ENCODE measurements around the gene SLC7A9. TPM values are rescaled to one million over a fixed set of nuclear protein-coding genes. Genes with fewer than 3 reads are reported as not detected.

The SLC7A9 gene
- polyA plus RNA-seq, 1 donor (not counting 4 experiments of a cell fraction or from before 2014, with no cell fraction given) = 0.20 TPM

DNA sequence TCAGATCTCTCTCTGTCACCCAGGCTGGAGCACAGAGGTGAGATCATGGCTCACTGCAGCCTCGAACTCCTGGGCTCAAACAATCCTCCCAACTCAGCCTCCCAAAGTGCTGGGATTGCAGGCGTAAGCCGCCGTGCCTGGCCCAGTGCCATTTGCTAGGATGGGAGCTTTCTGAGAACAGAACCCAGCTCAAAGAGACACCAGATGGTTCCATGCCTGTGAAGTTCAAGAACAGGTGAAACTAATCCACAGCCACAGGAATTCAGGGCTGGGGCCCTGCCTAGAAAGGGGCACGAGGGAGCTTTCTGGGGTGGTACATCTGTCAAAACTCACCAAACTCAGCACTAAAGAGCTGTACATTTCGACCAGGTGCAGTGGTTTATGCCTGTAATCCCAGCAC lies 4.2 kb downstream of the SLC7A9 start:
- Histone ChIP-seq H3K9ac (ENCODE audit: control insufficient read depth, extremely low read depth, insufficient read depth, low read length) (no peak overlapping the region), H4K20me1 (ENCODE audit: control insufficient read depth, extremely low read depth, insufficient read depth, low read length) (no peaks in the 10 kb centered on the region), H3K4me3 (ENCODE audit: control insufficient read depth in 2 of 3, extremely low read depth in 1 of 3, insufficient read depth in 2 of 3, low read depth in 1 of 3, low read length in 3 of 3) (no peak overlapping the region), H3K4me1 (ENCODE audit: control insufficient read depth, extremely low read depth, insufficient read depth, low read length) (no peaks in the 10 kb centered on the region), H3K27ac (ENCODE audit: control insufficient read depth, insufficient read depth, low read length) (no peak overlapping the region), H3K9me1 (ENCODE audit: control insufficient read depth, extremely low read depth, insufficient read depth, low read length) (no peaks in the 10 kb centered on the region), H2AFZ (ENCODE audit: control insufficient read depth, low read length) (no peak overlapping the region), H3K79me2 (ENCODE audit: control insufficient read depth, insufficient read depth, low read length) (no peaks in the 10 kb centered on the region), H3K4me2 (ENCODE audit: control insufficient read depth, extremely low read depth, insufficient read depth, low read depth, low read length) (no peak overlapping the region), H3K9me3 (ENCODE audit: control insufficient read depth, low read depth, low read length) (no peaks in the 10 kb centered on the region), H3K27me3 (ENCODE audit: control insufficient read depth, extremely low read depth, insufficient read depth, low read length) (no peaks in the 10 kb centered on the region), H3K36me3 (ENCODE audit: control insufficient read depth in 2 of 2, extremely low read depth in 1 of 2, insufficient read depth in 2 of 2, low read length in 2 of 2) (no peaks in the 10 kb centered on the region)
- no peak for DNase-seq (ENCODE audit: low read depth, low spot score)
- no peak for FAIRE-seq
- no peak for TF ChIP-seq EZH2 (IDR thresholded peaks at IDR 0.05; ENCODE audit: low read length)
- TF ChIP-seq, protein P1, sequence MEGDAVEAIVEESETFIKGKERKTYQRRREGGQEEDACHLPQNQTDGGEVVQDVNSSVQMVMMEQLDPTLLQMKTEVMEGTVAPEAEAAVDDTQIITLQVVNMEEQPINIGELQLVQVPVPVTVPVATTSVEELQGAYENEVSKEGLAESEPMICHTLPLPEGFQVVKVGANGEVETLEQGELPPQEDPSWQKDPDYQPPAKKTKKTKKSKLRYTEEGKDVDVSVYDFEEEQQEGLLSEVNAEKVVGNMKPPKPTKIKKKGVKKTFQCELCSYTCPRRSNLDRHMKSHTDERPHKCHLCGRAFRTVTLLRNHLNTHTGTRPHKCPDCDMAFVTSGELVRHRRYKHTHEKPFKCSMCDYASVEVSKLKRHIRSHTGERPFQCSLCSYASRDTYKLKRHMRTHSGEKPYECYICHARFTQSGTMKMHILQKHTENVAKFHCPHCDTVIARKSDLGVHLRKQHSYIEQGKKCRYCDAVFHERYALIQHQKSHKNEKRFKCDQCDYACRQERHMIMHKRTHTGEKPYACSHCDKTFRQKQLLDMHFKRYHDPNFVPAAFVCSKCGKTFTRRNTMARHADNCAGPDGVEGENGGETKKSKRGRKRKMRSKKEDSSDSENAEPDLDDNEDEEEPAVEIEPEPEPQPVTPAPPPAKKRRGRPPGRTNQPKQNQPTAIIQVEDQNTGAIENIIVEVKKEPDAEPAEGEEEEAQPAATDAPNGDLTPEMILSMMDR (optimal IDR thresholded peaks at IDR 0.05 in 1 of 3, IDR thresholded peaks at IDR 0.05 in 1 of 3, conservative IDR thresholded peaks at IDR 0.05 in 1 of 3; ENCODE audit: extremely low read depth in 1 of 3, insufficient read depth in 2 of 3, low read length in 3 of 3) = no peak
- dilution Hi-C loops (cut with MboI; ENCODE audit: extremely low pct_ligation_motif_present, low sequenced_read_pairs) = no loop called here

DNA sequence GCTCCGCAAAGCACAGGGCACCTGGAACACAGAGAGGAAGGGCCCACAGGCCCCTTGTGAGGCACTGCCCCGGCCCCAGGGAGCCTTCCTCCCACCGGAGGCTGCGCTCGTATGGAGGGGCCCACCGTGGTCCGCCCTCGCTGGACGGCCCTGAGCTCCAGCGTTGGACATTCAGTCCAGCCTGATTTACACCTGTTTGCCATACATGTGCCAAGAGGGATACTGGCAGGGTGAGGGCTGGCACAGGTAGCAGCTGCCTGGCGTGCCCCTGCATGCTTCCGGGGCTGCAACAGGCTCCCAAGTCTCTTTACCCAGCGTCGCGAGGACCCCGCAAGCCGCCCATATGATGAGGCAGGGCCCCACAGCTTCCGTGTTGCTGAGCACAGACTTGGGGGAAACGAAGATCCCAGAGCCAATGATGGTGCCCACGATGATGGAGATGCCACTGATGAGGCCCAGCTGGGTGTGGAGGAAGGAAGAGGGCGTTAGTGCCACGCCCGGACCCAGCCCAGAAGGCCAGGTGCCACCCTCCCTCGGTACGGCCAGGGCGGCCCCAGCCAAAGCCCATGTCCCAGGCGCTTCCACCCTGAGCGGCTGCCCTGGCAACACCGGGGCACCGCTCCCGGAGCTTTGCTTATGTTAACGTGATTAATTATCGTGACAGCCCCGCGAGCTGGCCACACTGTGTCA lies 5.1 kb downstream of the SLC7A9 start:
- H2AFZ ChIP-seq (ENCODE audit: control insufficient read depth, low read length) = no peak overlapping the region
- H3K9ac ChIP-seq (ENCODE audit: control insufficient read depth, extremely low read depth, insufficient read depth, low read length) = no peak overlapping the region
- no peaks in the 10 kb centered on the region for H3K27me3 ChIP-seq (ENCODE audit: control insufficient read depth, extremely low read depth, insufficient read depth, low read length)
- FAIRE-seq = no peak
- no peaks in the 10 kb centered on the region for H3K4me1 ChIP-seq (ENCODE audit: control insufficient read depth, extremely low read depth, insufficient read depth, low read length)
- no peaks in the 10 kb centered on the region for H3K9me3 ChIP-seq (ENCODE audit: control insufficient read depth, low read depth, low read length)
- no peaks in the 10 kb centered on the region for H4K20me1 ChIP-seq (ENCODE audit: control insufficient read depth, extremely low read depth, insufficient read depth, low read length)
- no peaks in the 10 kb centered on the region for H3K79me2 ChIP-seq (ENCODE audit: control insufficient read depth, insufficient read depth, low read length)
- no peaks in the 10 kb centered on the region for H3K36me3 ChIP-seq (ENCODE audit: control insufficient read depth in 2 of 2, extremely low read depth in 1 of 2, insufficient read depth in 2 of 2, low read length in 2 of 2)
- no peak overlapping the region for H3K27ac ChIP-seq (ENCODE audit: control insufficient read depth, insufficient read depth, low read length)
- dilution Hi-C loops (cut with MboI; ENCODE audit: extremely low pct_ligation_motif_present, low sequenced_read_pairs) = no loop called here
- DNase-seq (ENCODE audit: low read depth, low spot score) = no peak
- no peaks in the 10 kb centered on the region for H3K9me1 ChIP-seq (ENCODE audit: control insufficient read depth, extremely low read depth, insufficient read depth, low read length)
- H3K4me3 ChIP-seq (ENCODE audit: control insufficient read depth in 2 of 3, extremely low read depth in 1 of 3, insufficient read depth in 2 of 3, low read depth in 1 of 3, low read length in 3 of 3) = no peak overlapping the region
- H3K4me2 ChIP-seq (ENCODE audit: control insufficient read depth, extremely low read depth, insufficient read depth, low read depth, low read length) = no peak overlapping the region
- TF ChIP-seq, protein P1 (optimal IDR thresholded peaks at IDR 0.05 in 1 of 3, IDR thresholded peaks at IDR 0.05 in 1 of 3, conservative IDR thresholded peaks at IDR 0.05 in 1 of 3; ENCODE audit: extremely low read depth in 1 of 3, insufficient read depth in 2 of 3, low read length in 3 of 3) = no peak
- TF ChIP-seq EZH2 (IDR thresholded peaks at IDR 0.05; ENCODE audit: low read length) = no peak

Measured in keratinocyte (primary cell).